BLaER1 treated with 17β-estradiol and CSF1 and Interleukin-3, amounts not matched to agents 10 nM and 100 nM (cell line): Measurements from ENCODE around the gene GTF2E1.
"Not testable (repeated sequence)": the region's sequence is repeated elsewhere in the genome, so short reads cannot be mapped to it uniquely, and the experiment has no call there.

Source experiments
- H3K27ac ChIP-seq, 11 experiments: shearing (Covaris generic); formaldehyde crosslinking; 2 replicates each; pipeline ENCODE4 v1.8.1; 2022
- H3K27me3 ChIP-seq, 11 experiments: shearing (Covaris generic); formaldehyde crosslinking; 2 replicates each; pipeline ENCODE4 v1.8.1; 2022
- H3K36me3 ChIP-seq, 11 experiments: shearing (Covaris generic); formaldehyde crosslinking; 2 replicates each; pipeline ENCODE4 v1.8.1; 2022
- H3K4me1 ChIP-seq, 10 experiments: shearing (Covaris generic); formaldehyde crosslinking; 2 replicates each; pipeline ENCODE4 v1.8.1; 2022
- H3K4me2 ChIP-seq, 11 experiments: shearing (Covaris generic); formaldehyde crosslinking; 2 replicates each; pipeline ENCODE4 v1.8.1; 2022
- H3K4me3 ChIP-seq, 10 experiments: shearing (Covaris generic); formaldehyde crosslinking; 2 replicates each; pipeline ENCODE4 v1.8.1; 2022
- H3K9ac ChIP-seq, 11 experiments: shearing (Covaris generic); formaldehyde crosslinking; 2 replicates each; pipeline ENCODE4 v1.8.1; 2022
- H3K9me3 ChIP-seq, 11 experiments: shearing (Covaris generic); formaldehyde crosslinking; replicated peaks in 1 of 11; 2 replicates each; pipeline ENCODE4 v1.8.1; 2022
- H4K20me1 ChIP-seq, 11 experiments: shearing (Covaris generic); formaldehyde crosslinking; 2 replicates each; pipeline ENCODE4 v1.8.1; 2022
- Cebpa-rat ChIP-seq, 11 experiments: shearing (Covaris generic); IDR thresholded peaks; 2 replicates each; pipeline ENCODE4 v1.8.1; 2022

GTF2E1 gene

DNA sequence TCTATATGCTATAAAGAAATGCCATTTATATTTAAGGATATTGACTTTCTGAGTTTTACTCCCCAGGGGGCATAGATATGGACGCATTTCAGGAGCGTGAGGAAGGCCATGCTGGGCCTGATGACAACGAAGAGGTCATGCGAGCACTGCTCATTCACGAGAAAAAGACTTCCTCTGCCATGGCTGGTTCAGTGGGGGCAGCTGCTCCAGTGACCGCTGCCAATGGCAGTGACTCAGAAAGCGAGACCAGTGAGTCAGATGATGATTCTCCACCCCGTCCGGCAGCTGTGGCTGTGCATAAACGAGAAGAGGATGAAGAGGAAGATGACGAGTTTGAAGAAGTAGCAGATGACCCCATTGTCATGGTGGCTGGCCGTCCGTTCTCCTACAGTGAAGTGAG lies 38.4 kb downstream of the GTF2E1 start:
- Histone ChIP-seq H3K27me3 (no peaks in the 10 kb centered on the region), H3K9ac (no peak overlapping the region), H3K4me1 (no peaks in the 10 kb centered on the region), H3K4me2 (no peak overlapping the region), H3K27ac (no peak overlapping the region), H4K20me1 (no peaks in the 10 kb centered on the region), H3K36me3 (peaks cover 44 to 87% (median 58%) of the 10 kb centered on the region in 11 experiments), H3K4me3 (no peak overlapping the region), H3K9me3 (no peaks in the 10 kb centered on the region)
- TF ChIP-seq Cebpa-rat (IDR thresholded peaks at IDR 0.05), result no peak

DNA sequence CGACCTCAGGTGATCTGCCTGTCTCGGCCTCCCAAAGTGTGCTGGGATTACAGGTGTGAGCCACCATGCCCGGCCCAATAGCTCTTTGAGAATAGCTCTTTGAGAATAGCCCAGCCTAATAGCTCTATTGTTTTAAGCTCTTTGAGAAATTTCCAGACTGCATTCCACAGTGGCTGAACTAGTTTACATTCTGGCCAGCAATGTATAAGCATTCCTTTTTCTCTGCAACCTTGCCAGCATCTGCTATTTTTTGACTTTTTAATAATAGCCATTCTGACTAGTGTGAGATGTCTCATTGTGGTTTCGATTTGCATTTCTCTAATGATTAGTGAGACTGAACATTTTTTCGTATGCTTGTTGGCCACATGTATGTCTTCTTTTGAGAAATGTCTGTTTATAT lies 43.3 kb downstream of the GTF2E1 start:
- H3K4me1 ChIP-seq, H3K27me3 ChIP-seq, H4K20me1 ChIP-seq, H3K9ac ChIP-seq, H3K4me2 ChIP-seq, H3K4me3 ChIP-seq, H3K27ac ChIP-seq, H3K9me3 ChIP-seq: not testable (repeated sequence)
- peaks cover 14 to 39% (median 19%) of the 10 kb centered on the region in 11 experiments for H3K36me3 ChIP-seq

DNA sequence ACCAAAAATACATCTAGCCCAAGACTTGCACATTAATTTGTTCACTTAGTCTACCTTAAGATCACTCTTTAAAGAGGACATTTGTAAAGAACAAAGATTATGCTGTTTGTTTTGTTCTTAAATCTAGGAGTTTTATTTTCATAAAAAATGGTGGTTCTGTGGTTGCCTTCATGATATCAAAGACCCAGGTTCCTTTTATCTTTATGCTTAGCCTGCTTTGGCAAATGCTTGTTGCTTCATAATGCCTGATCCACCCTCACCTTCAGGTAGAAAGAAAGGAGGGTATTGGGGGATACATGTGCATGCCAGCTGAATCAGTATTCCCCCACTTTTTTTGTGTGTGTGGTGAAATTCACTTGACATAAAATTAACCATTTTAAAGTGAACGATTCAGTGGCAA lies 48.5 kb downstream of the GTF2E1 start:
- H3K27me3 ChIP-seq, result no peaks in the 10 kb centered on the region
- no peaks in the 10 kb centered on the region for H3K36me3 ChIP-seq
- no peak for TF ChIP-seq Cebpa-rat (IDR thresholded peaks at IDR 0.05)
- H3K4me2 ChIP-seq, result no peak overlapping the region
- no peak overlapping the region for H3K4me3 ChIP-seq
- H3K4me1 ChIP-seq, result no peaks in the 10 kb centered on the region
- no peak overlapping the region for H3K9ac ChIP-seq
- H3K27ac ChIP-seq, result no peak overlapping the region
- H4K20me1 ChIP-seq, result no peaks in the 10 kb centered on the region
- no peaks in the 10 kb centered on the region for H3K9me3 ChIP-seq

DNA sequence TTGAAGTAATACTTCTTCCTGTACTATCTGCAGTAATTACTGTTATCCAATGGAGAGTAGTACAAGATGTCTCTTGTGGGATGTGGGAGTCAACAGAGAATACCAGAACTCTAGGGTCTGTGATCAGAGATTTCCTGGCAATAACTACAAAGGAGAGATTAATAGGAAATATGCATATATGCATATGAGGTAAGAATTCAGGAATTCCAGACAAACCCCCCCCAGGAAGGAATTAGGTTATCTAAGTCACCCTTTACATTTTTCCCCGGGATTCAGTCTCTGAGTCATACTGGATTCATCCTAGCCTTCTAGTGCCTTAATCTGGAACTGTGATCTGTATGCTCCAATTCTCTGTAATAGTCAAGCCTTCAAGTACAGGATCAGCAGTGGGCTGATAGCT lies 49.4 kb downstream of the GTF2E1 start:
- H3K9ac ChIP-seq, result no peak overlapping the region
- H3K36me3 ChIP-seq, result no peaks in the 10 kb centered on the region
- H3K4me1 ChIP-seq, result no peaks in the 10 kb centered on the region
- H3K27me3 ChIP-seq, result no peaks in the 10 kb centered on the region
- no peak overlapping the region for H3K27ac ChIP-seq
- H3K4me2 ChIP-seq, result no peak overlapping the region
- H4K20me1 ChIP-seq, result no peaks in the 10 kb centered on the region
- no peaks in the 10 kb centered on the region for H3K9me3 ChIP-seq
- TF ChIP-seq Cebpa-rat (IDR thresholded peaks at IDR 0.05), result no peak
- H3K4me3 ChIP-seq, result no peak overlapping the region

DNA sequence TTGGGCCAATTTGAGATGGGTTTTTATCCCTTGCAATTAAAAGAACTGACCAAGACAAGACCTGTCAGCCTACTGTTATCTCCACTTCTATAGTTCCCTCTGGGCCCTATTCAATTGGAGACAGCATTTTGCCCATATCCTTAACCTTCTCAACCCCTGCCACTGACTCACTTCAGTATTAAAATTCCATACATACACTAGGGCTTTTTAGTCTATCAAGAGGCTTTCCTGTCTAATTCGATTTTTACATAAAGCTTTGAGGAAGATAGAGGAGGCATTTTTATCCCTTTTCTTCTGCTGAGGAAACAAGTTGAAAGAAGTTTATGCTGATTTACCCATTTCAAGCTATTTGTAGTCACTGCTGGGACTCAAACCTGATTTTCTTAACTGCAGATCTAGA lies 51.1 kb downstream of the GTF2E1 start:
- H3K4me3 ChIP-seq, result no peak overlapping the region
- no peak for TF ChIP-seq Cebpa-rat (IDR thresholded peaks at IDR 0.05)
- H3K4me1 ChIP-seq, result no peaks in the 10 kb centered on the region
- no peak overlapping the region for H3K4me2 ChIP-seq
- no peaks in the 10 kb centered on the region for H3K36me3 ChIP-seq
- H4K20me1 ChIP-seq, result no peaks in the 10 kb centered on the region
- no peaks in the 10 kb centered on the region for H3K27me3 ChIP-seq
- no peaks in the 10 kb centered on the region for H3K9me3 ChIP-seq
- H3K9ac ChIP-seq, result no peak overlapping the region
- no peak overlapping the region for H3K27ac ChIP-seq

DNA sequence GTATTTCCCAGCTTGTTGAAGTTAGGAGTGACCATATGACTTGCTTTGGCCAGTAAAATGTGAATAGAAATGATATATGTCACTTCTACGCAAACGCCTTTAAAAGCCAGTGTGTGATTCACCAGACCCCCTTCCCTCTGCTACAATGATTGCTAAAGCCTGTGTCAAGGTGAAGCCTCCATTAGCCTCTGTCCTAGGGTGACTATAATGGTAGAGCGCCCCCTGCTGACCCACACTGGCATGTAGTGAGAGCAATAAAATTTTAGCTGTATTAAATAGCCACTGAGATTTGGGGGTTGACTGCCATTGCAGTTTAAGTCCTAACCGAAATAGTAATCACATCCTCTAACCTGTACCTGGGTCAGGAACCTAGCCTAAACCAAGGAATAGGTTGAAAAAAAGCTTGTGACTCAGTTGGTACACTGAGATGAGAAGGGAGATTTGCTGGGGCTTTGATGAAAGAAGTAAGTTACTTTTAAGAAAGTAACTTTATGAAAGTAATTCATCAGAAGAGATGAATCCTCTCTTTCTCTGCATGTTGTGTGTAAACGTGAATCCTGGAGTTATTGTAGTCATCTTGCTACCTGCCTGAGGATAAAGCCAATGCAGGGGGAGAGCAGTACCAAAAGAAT lies 52.6 kb downstream of the GTF2E1 start:
- H4K20me1 ChIP-seq, result no peaks in the 10 kb centered on the region
- no peak overlapping the region for H3K4me3 ChIP-seq
- no peak overlapping the region for H3K4me2 ChIP-seq
- TF ChIP-seq Cebpa-rat (IDR thresholded peaks at IDR 0.05), result no peak
- H3K9me3 ChIP-seq, result no peaks in the 10 kb centered on the region
- H3K4me1 ChIP-seq, result peaks cover 0 to 5% (median 0%) of the 10 kb centered on the region in 10 experiments; a peak in 4 of 20 replicates
- H3K27me3 ChIP-seq, result no peaks in the 10 kb centered on the region; a peak in 1 of 22 replicates
- H3K27ac ChIP-seq, result no peak overlapping the region
- no peak overlapping the region for H3K9ac ChIP-seq
- no peaks in the 10 kb centered on the region for H3K36me3 ChIP-seq

DNA sequence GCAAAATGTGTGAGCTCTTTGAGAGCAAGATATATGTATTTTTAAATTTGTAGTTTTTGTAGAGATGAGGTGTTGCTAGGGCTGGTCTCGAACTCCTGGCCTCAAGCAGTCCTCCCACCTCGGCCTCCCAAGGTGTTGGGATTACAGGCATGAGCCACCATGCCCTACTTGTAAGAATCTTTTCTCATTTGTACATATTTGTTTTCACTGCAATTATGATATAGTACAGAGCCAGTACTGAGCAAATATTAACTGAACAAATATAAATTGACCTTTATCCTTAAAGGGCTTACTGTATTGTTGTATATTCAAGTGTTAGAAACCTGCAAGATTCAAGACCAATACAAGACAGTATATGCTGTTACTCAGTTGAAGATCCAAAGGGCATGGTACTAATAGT lies 53.4 kb downstream of the GTF2E1 start:
- Histone ChIP-seq H3K9me3 (no peaks in the 10 kb centered on the region), H3K9ac (no peak overlapping the region), H4K20me1 (no peaks in the 10 kb centered on the region), H3K4me3 (no peak overlapping the region), H3K27ac (no peak overlapping the region), H3K4me2 (no peak overlapping the region), H3K4me1 (peaks cover 0 to 5% (median 0%) of the 10 kb centered on the region in 10 experiments; a peak in 4 of 20 replicates), H3K36me3 (no peaks in the 10 kb centered on the region), H3K27me3 (no peaks in the 10 kb centered on the region; a peak in 1 of 22 replicates)
- TF ChIP-seq Cebpa-rat (IDR thresholded peaks at IDR 0.05), result no peak

DNA sequence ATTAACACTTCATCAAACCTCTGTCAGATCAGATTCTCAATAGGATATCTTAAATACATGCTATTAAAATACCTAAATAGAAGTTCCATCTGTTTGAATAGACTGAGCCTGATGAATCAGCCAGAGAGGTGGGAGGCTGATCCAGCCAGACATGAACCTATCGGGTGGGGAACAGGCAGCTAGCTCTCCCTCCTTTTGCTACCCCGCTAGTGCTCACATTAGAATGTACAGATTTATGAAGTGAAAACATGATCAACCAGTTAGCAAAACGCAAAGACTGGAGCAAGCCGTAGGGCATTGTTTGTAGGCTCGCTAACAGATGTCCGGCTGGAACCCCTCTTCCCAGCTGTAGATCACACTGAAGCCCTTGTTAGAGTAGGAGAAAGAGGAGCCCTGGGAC lies 54.4 kb downstream of the GTF2E1 start:
- Histone ChIP-seq H3K4me1 (peaks cover 0 to 7% (median 1%) of the 10 kb centered on the region in 10 experiments; a peak in 6 of 20 replicates), H3K9me3 (no peaks in the 10 kb centered on the region), H3K36me3 (no peaks in the 10 kb centered on the region), H3K4me3 (no peak overlapping the region), H3K27ac (no peak overlapping the region), H3K27me3 (no peaks in the 10 kb centered on the region; a peak in 1 of 22 replicates), H4K20me1 (no peaks in the 10 kb centered on the region), H3K9ac (no peak overlapping the region), H3K4me2 (no peak overlapping the region)
- TF ChIP-seq Cebpa-rat (IDR thresholded peaks at IDR 0.05), result no peak

DNA sequence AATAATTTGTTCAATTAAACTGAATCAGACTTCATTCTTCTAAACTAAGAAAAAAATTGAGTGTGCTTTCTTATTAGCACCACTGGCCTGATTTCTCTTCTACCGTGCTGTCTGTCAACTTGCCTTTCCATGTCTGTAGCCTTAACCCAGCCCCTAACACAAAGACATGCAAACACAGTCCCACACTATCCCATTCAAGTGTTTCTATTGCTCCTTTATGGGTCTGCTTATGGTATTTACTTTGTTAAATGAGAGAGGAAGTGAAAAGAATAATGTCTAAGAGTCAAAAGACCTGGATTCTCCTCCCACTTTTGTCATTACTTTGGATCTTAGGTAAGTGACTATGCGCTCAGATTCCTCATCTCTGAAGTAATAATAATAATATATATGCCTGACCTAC lies 55.3 kb downstream of the GTF2E1 start:
- Histone ChIP-seq H3K9me3 (no peaks in the 10 kb centered on the region), H4K20me1 (no peaks in the 10 kb centered on the region), H3K36me3 (no peaks in the 10 kb centered on the region), H3K27ac (no peak overlapping the region), H3K27me3 (no peaks in the 10 kb centered on the region; a peak in 1 of 22 replicates), H3K9ac (no peak overlapping the region), H3K4me3 (no peak overlapping the region), H3K4me2 (no peak overlapping the region), H3K4me1 (peaks cover 0 to 12% (median 5%) of the 10 kb centered on the region in 10 experiments; a peak in 6 of 20 replicates)
- TF ChIP-seq Cebpa-rat (IDR thresholded peaks at IDR 0.05), result no peak

DNA sequence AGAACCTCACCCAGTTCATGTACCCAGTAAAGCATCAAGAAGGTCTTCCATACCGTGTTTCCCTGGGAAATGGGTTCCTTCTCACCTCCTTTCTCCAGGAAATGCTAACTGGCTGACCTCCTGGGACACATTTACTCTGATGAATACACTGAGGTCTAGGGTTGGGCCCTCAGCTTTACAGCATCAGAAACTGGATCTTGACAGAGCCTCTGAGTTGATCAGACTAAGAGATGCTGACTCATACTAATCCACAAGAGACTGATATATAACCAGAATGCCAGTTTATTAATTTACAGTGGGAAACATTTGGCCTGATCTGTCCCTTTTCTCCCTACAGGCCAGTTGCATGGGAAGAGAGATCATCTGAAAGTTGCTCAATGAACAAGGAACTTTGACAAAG lies 55.8 kb downstream of the GTF2E1 start:
- Histone ChIP-seq H3K4me1 (peaks cover 0 to 12% (median 5%) of the 10 kb centered on the region in 10 experiments; a peak in 6 of 20 replicates), H3K27me3 (no peaks in the 10 kb centered on the region; a peak in 1 of 22 replicates), H3K4me3 (no peak overlapping the region), H3K27ac (no peak overlapping the region), H4K20me1 (no peaks in the 10 kb centered on the region), H3K9me3 (no peaks in the 10 kb centered on the region), H3K4me2 (no peak overlapping the region), H3K36me3 (no peaks in the 10 kb centered on the region), H3K9ac (no peak overlapping the region)
- no peak for TF ChIP-seq Cebpa-rat (IDR thresholded peaks at IDR 0.05)
